Measurements from ENCODE around the gene PRDM16.
A peak's percentile ranks its signal among the peaks of the same experiment; 100 is the strongest.

PRDM16 gene

DNA sequence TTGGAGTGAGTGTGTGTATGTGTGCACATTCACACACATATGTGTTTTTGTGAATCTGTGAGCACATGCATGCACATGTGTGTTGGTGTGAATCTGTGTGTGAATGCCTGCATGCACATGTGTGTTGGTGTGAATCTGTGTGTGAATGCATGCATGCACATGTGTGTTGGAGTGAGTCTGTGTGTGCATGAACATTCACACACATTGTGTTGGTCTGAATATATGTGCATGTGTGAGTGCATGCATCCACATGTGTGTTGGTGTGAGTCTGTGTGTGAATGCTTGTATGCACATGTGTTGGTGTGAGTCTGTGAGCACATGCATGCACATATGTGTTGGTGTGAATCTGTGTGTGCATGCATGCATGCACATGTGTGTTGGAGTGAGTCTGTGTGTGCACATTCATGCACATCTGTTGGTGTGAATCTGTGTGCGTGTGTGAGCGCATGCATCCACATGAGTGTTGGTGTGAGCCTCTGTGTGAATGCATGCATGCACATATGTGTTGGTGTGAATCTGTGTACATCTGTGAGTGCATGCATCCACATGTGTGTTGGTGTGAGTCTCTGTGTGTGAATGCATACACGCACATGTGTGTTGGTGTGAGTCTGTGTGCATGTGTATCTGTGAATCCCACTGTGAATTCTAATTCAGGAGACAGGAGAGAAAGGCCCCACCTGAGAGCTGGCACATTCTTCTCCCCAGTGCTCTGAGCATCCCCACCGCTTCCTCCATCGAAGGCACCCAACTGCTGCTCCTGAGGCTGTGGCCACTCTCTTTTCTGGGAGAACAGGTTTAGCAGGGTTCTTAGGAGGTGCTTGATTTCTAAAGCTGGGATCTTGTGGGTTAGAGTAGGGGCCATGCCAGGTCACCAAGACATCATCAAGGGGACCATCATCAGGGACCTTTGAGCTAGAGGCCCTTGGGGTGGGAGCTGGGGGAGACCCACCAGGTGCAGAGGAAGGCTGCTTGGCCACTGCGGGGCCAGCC lies 267.9 kb downstream of the PRDM16 start:
- TF ChIP-seq ZNF18 (tag by site-specific recombination; IDR thresholded peaks at IDR 0.05) (peak; percentile 99), ZNF155 (tag by site-specific recombination; IDR thresholded peaks at IDR 0.05) (no peak)
- Histone ChIP-seq H3K36me3 (ENCODE audit: control insufficient read depth in 2 of 2, insufficient read depth in 1 of 2, low read length in 2 of 2) (no peaks in the 10 kb centered on the region), H3K27ac (ENCODE audit: extremely low read depth, low read depth, low read length) (no peak overlapping the region), H3K4me1 (ENCODE audit: control insufficient read depth, insufficient read depth, low read length) (no peaks in the 10 kb centered on the region), H3K4me3 (ENCODE audit: low read depth, low read length) (no peak overlapping the region), H3K9me3 (ENCODE audit: control insufficient read depth, insufficient read depth, low read depth, low read length) (no peaks in the 10 kb centered on the region)
- ChIA-PET POLR2A (no interaction called here), CTCF (no interaction called here)

DNA sequence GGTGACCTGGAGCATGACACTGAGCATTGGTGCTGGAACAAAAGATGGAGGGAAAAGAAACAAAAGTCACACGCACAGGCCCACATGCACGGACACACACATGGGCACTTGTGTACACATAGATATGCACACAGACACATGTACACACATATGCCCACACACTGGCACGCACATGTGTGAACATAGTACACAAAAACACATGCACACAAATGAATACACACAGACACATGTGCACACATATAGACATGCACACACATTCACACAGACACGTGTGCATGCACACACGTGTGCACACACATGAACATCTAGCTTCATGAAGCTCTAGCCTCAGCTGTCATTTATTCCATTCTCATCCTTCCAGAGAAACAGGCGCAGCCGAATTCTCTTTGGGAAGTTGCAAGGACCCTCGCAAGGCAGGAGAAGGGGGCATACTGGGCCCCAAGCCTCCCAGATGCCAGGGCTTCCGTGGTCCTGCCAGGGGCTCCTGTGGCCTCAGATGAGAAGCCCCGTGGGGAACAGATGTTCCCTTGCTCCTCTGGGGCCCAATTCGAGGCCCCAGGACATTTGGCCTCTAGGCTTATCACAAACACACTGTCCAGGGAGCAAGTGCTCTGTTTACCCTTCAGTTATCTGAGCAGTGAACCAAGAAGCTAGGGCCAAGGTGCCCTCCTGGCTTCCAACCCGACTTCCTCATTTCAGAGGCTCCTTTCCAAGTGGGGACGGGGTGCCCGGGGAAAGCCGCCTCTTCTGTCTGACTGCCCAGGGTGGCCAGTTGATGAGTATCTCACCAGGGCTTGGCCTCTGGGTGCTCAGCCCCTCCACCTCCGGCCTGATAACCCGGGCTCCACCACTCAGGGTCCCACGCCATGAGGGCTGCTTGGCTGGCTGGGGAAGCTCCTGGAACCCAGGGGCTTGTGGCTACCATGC lies 269.1 kb downstream of the PRDM16 start:
- ChIA-PET CTCF (no interaction called here), POLR2A (no interaction called here)
- no peak for TF ChIP-seq ZNF416 (tag by site-specific recombination; IDR thresholded peaks at IDR 0.05)
- TF ChIP-seq ZNF391 (tag by site-specific recombination; IDR thresholded peaks at IDR 0.05; ENCODE audit: borderline replicate concordance, low read depth): no peak
- TF ChIP-seq ZNF266 (tag by site-specific recombination; IDR thresholded peaks at IDR 0.05; ENCODE audit: low read depth): no peak
- TF ChIP-seq ZNF791 (tag by site-specific recombination; IDR thresholded peaks at IDR 0.05): no peak
- peak; percentile 25; the same call in 1 of the 2 replicates for TF ChIP-seq ZIC2 (tag by site-specific recombination; IDR thresholded peaks at IDR 0.05)
- no peak for TF ChIP-seq SCRT2 (tag by site-specific recombination; IDR thresholded peaks at IDR 0.05)
- TF ChIP-seq ZNF239 (tag by site-specific recombination; IDR thresholded peaks at IDR 0.05): no peak
- no peak for TF ChIP-seq ZBTB1 (tag by site-specific recombination; IDR thresholded peaks at IDR 0.05)
- no peak for TF ChIP-seq ZBTB26 (tag by site-specific recombination; optimal IDR thresholded peaks at IDR 0.05)
- no peak for TF ChIP-seq HOXD13 (CRISPR knock-in tag; IDR thresholded peaks at IDR 0.05; ENCODE audit: borderline replicate concordance)
- no peak for TF ChIP-seq ZNF426 (tag by site-specific recombination; IDR thresholded peaks at IDR 0.05)
- 0 out of 2 replicates have a peak, but pooled peaks have one; percentile 38 for TF ChIP-seq ZSCAN16 (tag by site-specific recombination; IDR thresholded peaks at IDR 0.05)
- TF ChIP-seq ZNF623 (tag by site-specific recombination; IDR thresholded peaks at IDR 0.05): no peak
- no peaks in the 10 kb centered on the region for H3K9me3 ChIP-seq (ENCODE audit: control insufficient read depth, insufficient read depth, low read depth, low read length)
- H3K4me1 ChIP-seq (ENCODE audit: control insufficient read depth, insufficient read depth, low read length): no peaks in the 10 kb centered on the region
- no peaks in the 10 kb centered on the region for H3K36me3 ChIP-seq (ENCODE audit: control insufficient read depth in 2 of 2, insufficient read depth in 1 of 2, low read length in 2 of 2)
- no peak overlapping the region for H3K4me3 ChIP-seq (ENCODE audit: low read depth, low read length)
- no peak overlapping the region for H3K27ac ChIP-seq (ENCODE audit: extremely low read depth, low read depth, low read length)

DNA sequence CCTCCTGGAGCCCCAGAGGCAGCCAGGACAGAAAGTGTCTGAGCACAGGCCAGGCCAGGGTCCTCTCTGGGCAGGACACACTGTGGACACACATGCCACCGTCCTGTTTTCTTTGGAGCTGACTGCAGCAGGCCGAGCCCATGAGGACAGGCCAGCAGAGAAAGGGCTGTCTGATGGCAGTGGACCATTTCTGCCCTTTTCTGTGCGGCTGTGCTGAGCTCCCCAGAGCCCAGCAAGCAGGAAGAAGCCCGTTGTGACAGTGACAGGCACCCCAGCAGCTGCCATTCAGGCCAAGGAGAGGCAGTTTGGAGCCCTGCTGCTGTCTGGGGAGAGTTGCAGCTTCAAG lies 269.7 kb downstream of the PRDM16 start:
- CTCF ChIA-PET: no interaction called here
- H3K9me3 ChIP-seq (ENCODE audit: control insufficient read depth, insufficient read depth, low read depth, low read length): no peaks in the 10 kb centered on the region
- H3K27ac ChIP-seq (ENCODE audit: extremely low read depth, low read depth, low read length): no peak overlapping the region
- no peak overlapping the region for H3K4me3 ChIP-seq (ENCODE audit: low read depth, low read length)
- no peaks in the 10 kb centered on the region for H3K36me3 ChIP-seq (ENCODE audit: control insufficient read depth in 2 of 2, insufficient read depth in 1 of 2, low read length in 2 of 2)
- POLR2A ChIA-PET: no interaction called here
- no peaks in the 10 kb centered on the region for H3K4me1 ChIP-seq (ENCODE audit: control insufficient read depth, insufficient read depth, low read length)
- TF ChIP-seq PRDM6 (tag by site-specific recombination; IDR thresholded peaks at IDR 0.05): no peak
- TF ChIP-seq ZNF555 (tag by site-specific recombination; conservative IDR thresholded peaks at IDR 0.05): no peak
- TF ChIP-seq ZNF514 (tag by site-specific recombination; IDR thresholded peaks at IDR 0.05): no peak
- no peak for TF ChIP-seq SP3 (tag by site-specific recombination; IDR thresholded peaks at IDR 0.05)
- no peak for TF ChIP-seq ZNF146 (tag by site-specific recombination; IDR thresholded peaks at IDR 0.05)
- TF ChIP-seq, protein P1, sequence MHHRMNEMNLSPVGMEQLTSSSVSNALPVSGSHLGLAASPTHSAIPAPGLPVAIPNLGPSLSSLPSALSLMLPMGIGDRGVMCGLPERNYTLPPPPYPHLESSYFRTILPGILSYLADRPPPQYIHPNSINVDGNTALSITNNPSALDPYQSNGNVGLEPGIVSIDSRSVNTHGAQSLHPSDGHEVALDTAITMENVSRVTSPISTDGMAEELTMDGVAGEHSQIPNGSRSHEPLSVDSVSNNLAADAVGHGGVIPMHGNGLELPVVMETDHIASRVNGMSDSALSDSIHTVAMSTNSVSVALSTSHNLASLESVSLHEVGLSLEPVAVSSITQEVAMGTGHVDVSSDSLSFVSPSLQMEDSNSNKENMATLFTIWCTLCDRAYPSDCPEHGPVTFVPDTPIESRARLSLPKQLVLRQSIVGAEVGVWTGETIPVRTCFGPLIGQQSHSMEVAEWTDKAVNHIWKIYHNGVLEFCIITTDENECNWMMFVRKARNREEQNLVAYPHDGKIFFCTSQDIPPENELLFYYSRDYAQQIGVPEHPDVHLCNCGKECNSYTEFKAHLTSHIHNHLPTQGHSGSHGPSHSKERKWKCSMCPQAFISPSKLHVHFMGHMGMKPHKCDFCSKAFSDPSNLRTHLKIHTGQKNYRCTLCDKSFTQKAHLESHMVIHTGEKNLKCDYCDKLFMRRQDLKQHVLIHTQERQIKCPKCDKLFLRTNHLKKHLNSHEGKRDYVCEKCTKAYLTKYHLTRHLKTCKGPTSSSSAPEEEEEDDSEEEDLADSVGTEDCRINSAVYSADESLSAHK (tag by site-specific recombination; IDR thresholded peaks at IDR 0.05): no peak
- no peak for TF ChIP-seq HOXA7 (CRISPR knock-in tag; IDR thresholded peaks at IDR 0.05; ENCODE audit: borderline replicate concordance)
- no peak for TF ChIP-seq ZFP41 (tag by site-specific recombination; IDR thresholded peaks at IDR 0.05; ENCODE audit: borderline replicate concordance)
- TF ChIP-seq ZNF121 (tag by site-specific recombination; IDR thresholded peaks at IDR 0.05): no peak
